Measurements from ENCODE around the gene TP53I11.

DNA sequence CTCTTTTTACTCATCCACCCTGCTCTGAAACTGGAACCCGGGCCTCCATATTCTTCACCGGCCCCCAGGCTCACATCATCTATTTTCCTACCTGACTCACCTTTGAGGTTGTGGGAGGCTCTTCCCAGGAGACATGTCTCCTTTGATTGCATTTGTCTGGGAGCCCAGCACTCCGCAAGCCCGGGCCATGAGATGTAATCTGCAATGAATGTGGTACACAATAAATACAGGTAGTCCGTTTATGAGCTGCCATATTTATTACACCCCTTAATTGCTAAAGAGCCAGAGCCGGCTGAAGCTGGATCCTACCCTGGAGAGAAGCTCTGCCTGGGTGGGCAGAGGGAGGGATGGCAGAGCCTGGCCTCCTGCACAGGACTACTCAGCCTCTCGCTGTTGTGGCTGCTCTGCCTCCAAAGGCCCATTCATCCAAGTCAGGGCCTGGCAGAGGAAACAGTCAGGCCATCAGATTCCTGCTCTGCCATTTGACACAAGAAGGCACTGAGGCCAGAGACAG lies 49.5 kb downstream of the TP53I11 start:
- TF ChIP-seq ARNTL (CRISPR knock-in tag; IDR thresholded peaks at IDR 0.05; ENCODE audit: borderline replicate concordance, low read depth) (no peak), ZFP3 (CRISPR knock-in tag; IDR thresholded peaks at IDR 0.05) (no peak), ESRRG (CRISPR knock-in tag; IDR thresholded peaks at IDR 0.05) (no peak), ISL1 (CRISPR knock-in tag; IDR thresholded peaks at IDR 0.05) (no peak)
- TF ChIP-seq, protein P1, sequence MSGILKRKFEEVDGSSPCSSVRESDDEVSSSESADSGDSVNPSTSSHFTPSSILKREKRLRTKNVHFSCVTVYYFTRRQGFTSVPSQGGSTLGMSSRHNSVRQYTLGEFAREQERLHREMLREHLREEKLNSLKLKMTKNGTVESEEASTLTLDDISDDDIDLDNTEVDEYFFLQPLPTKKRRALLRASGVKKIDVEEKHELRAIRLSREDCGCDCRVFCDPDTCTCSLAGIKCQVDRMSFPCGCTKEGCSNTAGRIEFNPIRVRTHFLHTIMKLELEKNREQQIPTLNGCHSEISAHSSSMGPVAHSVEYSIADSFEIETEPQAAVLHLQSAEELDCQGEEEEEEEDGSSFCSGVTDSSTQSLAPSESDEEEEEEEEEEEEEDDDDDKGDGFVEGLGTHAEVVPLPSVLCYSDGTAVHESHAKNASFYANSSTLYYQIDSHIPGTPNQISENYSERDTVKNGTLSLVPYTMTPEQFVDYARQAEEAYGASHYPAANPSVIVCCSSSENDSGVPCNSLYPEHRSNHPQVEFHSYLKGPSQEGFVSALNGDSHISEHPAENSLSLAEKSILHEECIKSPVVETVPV (CRISPR knock-in tag; IDR thresholded peaks at IDR 0.05), result no peak
- TF ChIP-seq, protein P2, sequence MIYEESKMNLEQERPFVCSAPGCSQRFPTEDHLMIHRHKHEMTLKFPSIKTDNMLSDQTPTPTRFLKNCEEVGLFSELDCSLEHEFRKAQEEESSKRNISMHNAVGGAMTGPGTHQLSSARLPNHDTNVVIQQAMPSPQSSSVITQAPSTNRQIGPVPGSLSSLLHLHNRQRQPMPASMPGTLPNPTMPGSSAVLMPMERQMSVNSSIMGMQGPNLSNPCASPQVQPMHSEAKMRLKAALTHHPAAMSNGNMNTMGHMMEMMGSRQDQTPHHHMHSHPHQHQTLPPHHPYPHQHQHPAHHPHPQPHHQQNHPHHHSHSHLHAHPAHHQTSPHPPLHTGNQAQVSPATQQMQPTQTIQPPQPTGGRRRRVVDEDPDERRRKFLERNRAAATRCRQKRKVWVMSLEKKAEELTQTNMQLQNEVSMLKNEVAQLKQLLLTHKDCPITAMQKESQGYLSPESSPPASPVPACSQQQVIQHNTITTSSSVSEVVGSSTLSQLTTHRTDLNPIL (CRISPR knock-in tag; IDR thresholded peaks at IDR 0.05; ENCODE audit: low read depth), result no peak
